OCI-LY1 (cell line): ENCODE measurements around the gene ERVV-1.

Experiments
- CTCF ChIP-seq: fragments of 200-600 bp; sonication (generic), shearing (Covaris generic); IDR thresholded peaks from 2 replicates; pipeline ENCODE4 v1.5.1; 2017; ENCODE audit warnings: mild to moderate bottlenecking, antibody characterized with exemption, low read length, moderate library complexity, mixed read lengths
- EZH2 ChIP-seq: fragments of 200-600 bp; sonication (generic), shearing (Covaris generic); IDR thresholded peaks from 2 replicates; pipeline ENCODE4 v1.8.0; 2017; ENCODE audit warnings: borderline replicate concordance, mixed run types, mild to moderate bottlenecking, antibody characterized with exemption, low read length, moderate library complexity, mixed read lengths

DNA sequence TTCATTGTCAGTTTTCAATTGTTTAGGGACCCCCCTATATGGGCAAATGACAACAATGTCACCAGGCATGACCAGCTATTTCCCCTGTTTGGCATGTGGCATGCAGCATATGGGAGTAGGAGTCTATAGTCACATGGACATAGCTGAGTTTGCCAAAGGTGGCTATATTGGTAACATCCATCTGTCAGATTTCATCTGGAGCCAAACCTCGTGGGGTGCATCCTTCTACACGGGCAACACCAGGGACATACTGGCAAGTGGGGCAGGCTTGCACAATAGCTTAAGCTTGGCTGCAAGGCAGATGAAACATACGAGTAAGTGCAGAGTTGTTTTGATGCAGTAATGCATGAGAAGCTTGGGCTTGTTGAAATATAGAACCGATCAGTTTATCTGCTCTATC is 26.5 kb upstream of the ERVV-1 start:
- TF ChIP-seq CTCF (no peak), EZH2 (no peak)
